ENCODE data around the gene ABCC4. TPM values are rescaled to one million over a fixed set of nuclear protein-coding genes. Genes with fewer than 3 reads are reported as not detected.
"Not testable (repeated sequence)": the region's sequence is repeated elsewhere in the genome, so short reads cannot be mapped to it uniquely, and the experiment has no call there.

The ABCC4 gene
- total RNA-seq, 1 donor from 2014 or later: 21.8 TPM

DNA sequence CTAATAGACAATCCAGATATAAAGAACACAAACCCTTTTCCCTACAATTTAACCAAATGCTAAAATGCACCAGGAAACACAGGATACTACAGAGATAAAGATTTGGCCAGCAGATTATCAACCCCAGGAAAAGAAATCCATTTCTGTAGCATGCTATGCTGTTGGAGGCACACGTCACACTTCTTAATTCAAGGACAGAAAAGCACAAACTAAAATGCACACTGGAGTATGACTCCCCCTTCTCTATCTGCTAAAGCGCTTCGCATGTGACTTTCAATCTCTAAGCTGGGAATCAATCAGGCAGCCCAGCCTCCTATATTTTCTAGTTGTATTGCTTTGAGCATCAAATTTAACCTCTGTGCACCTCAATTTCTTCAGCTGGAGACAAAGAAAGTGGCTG is 22.2 kb downstream of the ABCC4 start:
- no peak for DNase-seq (ENCODE audit: low read depth, low spot score)
- no peak for TF ChIP-seq CTCF (conservative IDR thresholded peaks at IDR 0.05)
- Mint-ChIP-seq H3K4me1 (peaks cover 48% of the 10 kb centered on the region), H3K27ac (ENCODE audit: unreplicated experiment) (peak overlapping the region; percentile 8), H3K9me3 (no peaks in the 10 kb centered on the region), H3K36me3 (ENCODE audit: low read depth) (no peaks in the 10 kb centered on the region), H3K4me3 (no peak overlapping the region), H3K27me3 (ENCODE audit: low read depth) (no peaks in the 10 kb centered on the region)

GRCh38 chr13:95276037-95276505 is 25.2 kb downstream of the ABCC4 start:
- Mint-ChIP-seq H3K27me3 (ENCODE audit: low read depth) (no peaks in the 10 kb centered on the region), H3K4me1 (peaks cover 68% of the 10 kb centered on the region), H3K9me3 (peaks cover 2% of the 10 kb centered on the region), H3K4me3 (no peak overlapping the region), H3K27ac (ENCODE audit: unreplicated experiment) (no peak overlapping the region), H3K36me3 (ENCODE audit: low read depth) (peaks cover 3% of the 10 kb centered on the region)
- no peak for TF ChIP-seq CTCF (conservative IDR thresholded peaks at IDR 0.05)
- DNase-seq (ENCODE audit: low read depth, low spot score): no peak

- TF ChIP-seq CTCF (conservative IDR thresholded peaks at IDR 0.05): no peak
- Mint-ChIP-seq H3K4me3 (no peak overlapping the region), H3K27me3 (ENCODE audit: low read depth) (no peaks in the 10 kb centered on the region), H3K36me3 (ENCODE audit: low read depth) (peaks cover 3% of the 10 kb centered on the region), H3K4me1 (peaks cover 71% of the 10 kb centered on the region), H3K9me3 (peaks cover 2% of the 10 kb centered on the region), H3K27ac (ENCODE audit: unreplicated experiment) (no peak overlapping the region)
- no peak for DNase-seq (ENCODE audit: low read depth, low spot score)
Measured at GRCh38 chr13:95275322-95276036, 25.8 kb downstream of the ABCC4 start.

DNA sequence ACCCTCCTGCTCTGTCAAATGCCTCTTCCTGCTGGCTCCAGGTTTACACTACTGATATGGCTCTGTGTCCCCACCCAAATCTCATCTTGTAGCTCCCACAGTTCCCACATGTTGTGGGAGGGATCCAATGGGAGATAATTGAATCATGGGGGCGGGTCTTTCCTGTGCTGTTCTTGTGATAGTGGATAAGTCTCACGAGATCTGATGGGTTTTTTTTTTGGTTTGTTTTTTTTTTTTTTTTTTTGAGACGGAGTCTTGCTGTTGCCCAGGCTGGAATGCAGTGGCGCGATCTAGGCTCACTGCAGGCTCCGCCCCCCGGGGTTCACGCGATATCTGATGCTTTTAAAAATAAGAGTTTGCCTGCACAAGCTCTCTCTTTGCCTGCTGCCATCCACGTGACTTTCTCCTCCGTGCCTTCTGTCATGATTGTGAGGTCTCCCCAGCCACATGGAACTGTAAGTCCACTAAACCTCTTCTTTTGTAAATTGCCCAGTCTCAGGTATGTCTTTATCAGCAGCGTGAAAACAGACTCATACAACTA is 27.6 kb downstream of the ABCC4 start:
- not testable (repeated sequence) for H3K27ac Mint-ChIP-seq (ENCODE audit: unreplicated experiment); H3K36me3 Mint-ChIP-seq (ENCODE audit: low read depth); H3K9me3 Mint-ChIP-seq; H3K4me3 Mint-ChIP-seq; DNase-seq (ENCODE audit: low read depth, low spot score); H3K27me3 Mint-ChIP-seq (ENCODE audit: low read depth)
- peaks cover 71% of the 10 kb centered on the region for H3K4me1 Mint-ChIP-seq

DNA sequence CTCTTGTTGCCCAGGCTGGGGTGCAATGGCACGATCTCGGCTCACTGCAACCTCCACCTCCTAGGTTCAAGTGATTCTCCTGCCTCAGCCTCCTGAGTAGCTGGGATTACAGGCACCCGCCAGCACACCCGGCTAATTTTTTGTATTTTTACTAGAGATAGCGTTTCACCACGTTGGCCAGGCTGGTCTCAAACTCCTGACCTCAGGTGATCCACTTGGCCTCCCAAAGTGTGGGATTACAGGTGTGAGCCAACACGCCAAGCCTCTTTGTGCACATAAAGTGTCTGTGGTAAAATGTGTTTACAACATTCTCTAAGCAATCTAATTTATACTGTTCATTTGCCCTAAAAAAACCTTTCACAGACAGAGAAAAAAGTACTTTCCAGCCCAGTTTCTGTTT is 29.2 kb downstream of the ABCC4 start:
- not testable (repeated sequence) for H3K36me3 Mint-ChIP-seq (ENCODE audit: low read depth); H3K27me3 Mint-ChIP-seq (ENCODE audit: low read depth); H3K4me3 Mint-ChIP-seq; H3K9me3 Mint-ChIP-seq; DNase-seq (ENCODE audit: low read depth, low spot score)
- Mint-ChIP-seq H3K27ac (ENCODE audit: unreplicated experiment) (peak overlapping the region; percentile 45), H3K4me1 (peaks cover 60% of the 10 kb centered on the region)

DNA sequence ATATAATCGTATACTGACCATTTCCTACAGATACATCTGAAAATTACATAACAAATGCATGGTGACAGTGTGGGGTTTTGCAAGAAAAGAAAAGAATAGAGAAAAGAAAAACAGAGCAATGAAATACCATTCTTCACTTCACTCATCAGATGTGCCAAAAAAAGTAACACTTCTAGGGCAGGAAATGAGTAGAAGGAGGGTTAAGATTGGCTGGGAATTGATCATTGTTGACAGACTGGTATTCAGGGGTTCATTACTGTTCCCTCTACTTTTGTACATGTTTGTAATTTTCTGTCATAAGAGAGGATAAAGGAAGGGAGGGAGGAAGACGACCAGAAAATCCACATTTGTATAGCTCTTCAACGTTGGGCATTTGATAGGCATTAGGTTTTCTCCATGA is 31.5 kb downstream of the ABCC4 start:
- peak overlapping the region; percentile 3 for H3K27ac Mint-ChIP-seq (ENCODE audit: unreplicated experiment)
- no peaks in the 10 kb centered on the region for H3K27me3 Mint-ChIP-seq (ENCODE audit: low read depth)
- H3K4me1 Mint-ChIP-seq: peaks cover 46% of the 10 kb centered on the region
- H3K36me3 Mint-ChIP-seq (ENCODE audit: low read depth): peaks cover 13% of the 10 kb centered on the region
- H3K4me3 Mint-ChIP-seq: no peak overlapping the region
- TF ChIP-seq CTCF (conservative IDR thresholded peaks at IDR 0.05): no peak
- peaks cover 2% of the 10 kb centered on the region for H3K9me3 Mint-ChIP-seq
- DNase-seq (ENCODE audit: low read depth, low spot score): no peak

GRCh38 chr13:95268343-95269065 is 32.7 kb downstream of the ABCC4 start:
- H3K4me1 Mint-ChIP-seq: peaks cover 35% of the 10 kb centered on the region
- peaks cover 11% of the 10 kb centered on the region for H3K36me3 Mint-ChIP-seq (ENCODE audit: low read depth)
- H3K27ac Mint-ChIP-seq (ENCODE audit: unreplicated experiment); H3K27me3 Mint-ChIP-seq (ENCODE audit: low read depth); DNase-seq (ENCODE audit: low read depth, low spot score); H3K4me3 Mint-ChIP-seq; H3K9me3 Mint-ChIP-seq: not testable (repeated sequence)
